Keratinocyte (primary cell): ENCODE measurements around the gene FAM53A. TPM values are rescaled to one million over a fixed set of nuclear protein-coding genes. Genes with fewer than 3 reads are reported as not detected.

ENCODE experiments used
- DNase-seq: peaks from one replicate; pipeline ENCODE4 v3.0.0-alpha.2; 2011; ENCODE audit warnings: low read depth, missing footprints, low spot score
- FAIRE-seq: peaks from 2 replicates; lab custom pipeline; 2011; peaks lifted over from hg19 to GRCh38; lab: Jason Lieb, UNC
- H2AFZ ChIP-seq: 2 replicates; pipeline ENCODE4 v1.6.0; 2012; ENCODE audit warnings: low read length, control low read depth, inconsistent platforms; ENCODE audit not compliant: control insufficient read depth
- H3K27ac ChIP-seq: 2 replicates; pipeline ENCODE4 v1.5.1; 2011; ENCODE audit warnings: low read length; ENCODE audit not compliant: control insufficient read depth, insufficient read depth
- H3K27me3 ChIP-seq: 3 replicates; pipeline ENCODE4 v1.6.0; 2011; ENCODE audit warnings: low read length; ENCODE audit not compliant: control insufficient read depth, insufficient read depth; ENCODE audit errors: extremely low read depth
- H3K36me3 ChIP-seq, 2 experiments: 2 replicates in 1 of 2; 3 replicates in 1 of 2; pipeline ENCODE4 v1.5.1; 2011; ENCODE audit warnings: low read length in 2 of 2, mild to moderate bottlenecking in 1 of 2; ENCODE audit not compliant: control insufficient read depth in 2 of 2, insufficient read depth in 2 of 2; ENCODE audit errors: extremely low read depth in 1 of 2
- H3K4me1 ChIP-seq: 3 replicates; pipeline ENCODE4 v1.5.1; 2011; ENCODE audit warnings: low read length; ENCODE audit not compliant: control insufficient read depth, insufficient read depth; ENCODE audit errors: extremely low read depth
- H3K4me2 ChIP-seq: 3 replicates; pipeline ENCODE4 v1.6.0; 2011; ENCODE audit warnings: low read depth, low read length; ENCODE audit not compliant: control insufficient read depth, insufficient read depth; ENCODE audit errors: extremely low read depth
- H3K4me3 ChIP-seq, 3 experiments: fragments of 200-600 bp in 1 of 3; sonication (generic) in 1 of 3; 2 replicates in 2 of 3; 3 replicates in 1 of 3; pipeline ENCODE4 v1.5.1; 2011 to 2016; ENCODE audit warnings: low read length in 3 of 3, mild to moderate bottlenecking in 3 of 3, control low read depth in 2 of 3, inconsistent platforms in 1 of 3, low read depth in 1 of 3, mixed read lengths in 1 of 3, mixed run types in 1 of 3, moderate library complexity in 1 of 3; ENCODE audit not compliant: control insufficient read depth in 2 of 3, insufficient read depth in 2 of 3; ENCODE audit errors: extremely low read depth in 1 of 3
- H3K79me2 ChIP-seq: 2 replicates; pipeline ENCODE4 v1.6.0; 2012; ENCODE audit warnings: low read length; ENCODE audit not compliant: control insufficient read depth, insufficient read depth
- H3K9ac ChIP-seq: 3 replicates; pipeline ENCODE4 v1.6.0; 2011; ENCODE audit warnings: low read length; ENCODE audit not compliant: control insufficient read depth, insufficient read depth; ENCODE audit errors: extremely low read depth
- H3K9me1 ChIP-seq: 3 replicates; pipeline ENCODE4 v1.6.0; 2011; ENCODE audit warnings: low read length; ENCODE audit not compliant: control insufficient read depth, insufficient read depth; ENCODE audit errors: extremely low read depth
- H3K9me3 ChIP-seq: 2 replicates; pipeline ENCODE4 v1.5.1; 2012; ENCODE audit warnings: low read depth, low read length; ENCODE audit not compliant: control insufficient read depth
- H4K20me1 ChIP-seq: 3 replicates; pipeline ENCODE4 v1.6.0; 2011; ENCODE audit warnings: low read length; ENCODE audit not compliant: control insufficient read depth, insufficient read depth; ENCODE audit errors: extremely low read depth
- CTCF ChIP-seq, 3 experiments: IDR thresholded peaks in 1 of 3; conservative IDR thresholded peaks in 1 of 3; optimal IDR thresholded peaks in 1 of 3; 2 replicates in 2 of 3; 3 replicates in 1 of 3; pipeline versions ENCODE3 to v1.5.1; 2011; ENCODE audit warnings: low read length in 3 of 3, mild to moderate bottlenecking in 3 of 3, moderate library complexity in 2 of 3, control low read depth in 1 of 3, inconsistent platforms in 1 of 3; ENCODE audit not compliant: insufficient read depth in 2 of 3; ENCODE audit errors: extremely low read depth in 1 of 3
- EZH2 ChIP-seq: IDR thresholded peaks from one replicate; pipeline ENCODE4 v1.6.1; 2012; ENCODE audit warnings: inconsistent platforms, mild to moderate bottlenecking, low read length, moderate library complexity
- dilution Hi-C: fragments of 300-500 bp; cut with MboI; formaldehyde crosslinking; loops from one replicate; pipeline ENCODE4 v1.7.0; 2020; ENCODE audit warnings: low sequenced_read_pairs; ENCODE audit not compliant: extremely low pct_ligation_motif_present
- polyA plus RNA-seq, 5 experiments: library from polyadenylated mRNA; depleted of rRNA in 3 of 5; stranded (reverse) in 3 of 5; stranded (forward) in 1 of 5; unstranded in 1 of 5; fragments of >200 nt; gene quantifications; 1 replicate in 1 of 5; 2 replicates in 3 of 5; 3 replicates in 1 of 5; pipeline versions ENCODE4 v1.2.1 to v1.2.3, GENCODE V29; 2011 to 2012; ENCODE audit warnings: missing spikeins in 2 of 5, low read depth in 1 of 5, low replicate concordance in 1 of 5
- small RNA-seq, 3 experiments: library from RNA; depleted of rRNA; stranded (forward); fragments of <200 nt; gene quantifications; one replicate each; pipeline ENCODE3, GENCODE V24; 2012; ENCODE audit warnings: low read depth in 3 of 3, low replicate concordance in 1 of 3; ENCODE audit not compliant: insufficient read length in 3 of 3

FAM53A gene
- polyA plus RNA-seq, 1 donor (not counting 4 experiments of a cell fraction or from before 2014, with no cell fraction given), result 0.50 TPM

DNA sequence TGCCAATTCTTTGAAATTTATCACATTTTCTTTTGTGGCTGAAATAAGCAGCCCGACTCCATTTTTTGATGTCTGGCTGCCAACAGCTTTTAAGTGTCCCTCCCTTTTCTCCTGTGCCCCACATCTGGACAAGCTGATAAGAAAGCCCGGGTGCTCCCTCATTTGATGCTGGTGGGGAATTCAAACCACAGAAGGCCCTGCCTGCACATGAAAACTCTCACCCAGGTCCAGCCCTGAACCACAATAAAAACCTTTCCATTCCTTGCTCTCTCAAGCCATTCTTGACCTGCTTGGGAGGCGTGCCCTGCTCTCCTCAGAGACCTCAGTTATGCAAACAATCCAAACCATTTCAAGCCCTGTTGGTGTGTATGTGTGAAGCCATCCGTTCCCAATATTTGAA lies 93.9 kb downstream of the FAM53A start:
- FAIRE-seq, result no peak
- no peak overlapping the region for H3K4me3 ChIP-seq
- H3K9me3 ChIP-seq, result peaks cover 5% of the 10 kb centered on the region
- no peak for TF ChIP-seq EZH2
- no peak for TF ChIP-seq CTCF (optimal IDR thresholded peaks at IDR 0.05 in 1 of 3, IDR thresholded peaks at IDR 0.05 in 1 of 3, conservative IDR thresholded peaks at IDR 0.05 in 1 of 3; ENCODE audit: extremely low read depth in 1 of 3, insufficient read depth in 2 of 3, low read length in 3 of 3)
- H3K27me3 ChIP-seq, result peaks cover 21% of the 10 kb centered on the region
- dilution Hi-C loops, result no loop called here
- H3K9me1 ChIP-seq, result no peaks in the 10 kb centered on the region
- H3K4me1 ChIP-seq, result no peaks in the 10 kb centered on the region
- DNase-seq, result no peak
- H3K27ac ChIP-seq, result no peak overlapping the region
- H2AFZ ChIP-seq, result no peak overlapping the region
- no peaks in the 10 kb centered on the region for H3K36me3 ChIP-seq
- no peak overlapping the region for H3K4me2 ChIP-seq
- no peaks in the 10 kb centered on the region for H3K79me2 ChIP-seq
- no peaks in the 10 kb centered on the region for H4K20me1 ChIP-seq
- H3K9ac ChIP-seq, result no peak overlapping the region

Small RNA genes lying within 50 kb of the gene (small RNA-seq; reads per million reads assigned to genes)
- 0 reads per million in 3 experiments for gene RF00019

Other genes with a start within 250 kb of the FAM53A start
- gene SLBP, start 28.0 kb upstream of the FAM53A start, polyA plus RNA-seq, result 52.1 to 90.6 TPM (median 77.1 TPM) in 3 replicates
- gene TMEM129, start 37.0 kb upstream of the FAM53A start, polyA plus RNA-seq, result 11.7 to 30.0 TPM (median 15.3 TPM) in 3 replicates
- gene TACC3, start 37.2 kb upstream of the FAM53A start, polyA plus RNA-seq, result 4.3 to 31.4 TPM (median 19.1 TPM) in 3 replicates
- 26.4 to 109 TPM (median 45.2 TPM) in 3 replicates for gene FGFR3, start 109.0 kb upstream of the FAM53A start, polyA plus RNA-seq
- gene LETM1, start 171.8 kb upstream of the FAM53A start, polyA plus RNA-seq, result 23.4 to 37.7 TPM (median 25.6 TPM) in 3 replicates
- 4.2 to 25.9 TPM (median 22.6 TPM) in 3 replicates for gene NSD2, start 187.1 kb upstream of the FAM53A start, polyA plus RNA-seq